Endothelial cell of umbilical vein (primary cell): Measurements from ENCODE around the gene TNFAIP8. TPM values are rescaled to one million over a fixed set of nuclear protein-coding genes. Genes with fewer than 3 reads are reported as not detected.

Source experiments
- BruUV-seq: library from RNA; stranded (reverse); fragments of 400-500 nt; replicated peaks from 2 replicates; lab custom pipeline; 2021; lab: Mats Ljungman, UMichigan
- CTCF ChIA-PET: fragments of 300-600, 350-600 bp; sonication (Branson Sonifier 250); formaldehyde crosslinking; loops from one replicate; lab custom pipeline; 2021; ENCODE audit warnings: antibody characterized with exemption, inconsistent platforms; lab: Charles Lee
- POLR2A ChIA-PET: fragments of 300-600, 350-600 bp; sonication (Branson Sonifier 250); formaldehyde crosslinking; loops from one replicate; lab custom pipeline; 2021; ENCODE audit warnings: antibody characterized with exemption, inconsistent platforms; lab: Charles Lee
- DNase-seq: peaks from one replicate; pipeline ENCODE4 v3.0.0-alpha.2; 2011; ENCODE audit warnings: low read depth, low spot score
- FAIRE-seq: peaks from 2 replicates; lab custom pipeline; 2011; peaks lifted over from hg19 to GRCh38; lab: Jason Lieb, UNC
- H2AFZ ChIP-seq: 2 replicates; pipeline ENCODE4 v1.6.0; 2012; ENCODE audit warnings: low read depth, low read length, control low read depth, inconsistent platforms
- H3K27ac ChIP-seq: 2 replicates; pipeline ENCODE4 v1.5.1; 2011; ENCODE audit warnings: low read depth, mild to moderate bottlenecking, control low read depth, low read length, moderate library complexity; ENCODE audit not compliant: insufficient read depth
- H3K27me3 ChIP-seq, 2 experiments: 2 replicates each; pipeline versions ENCODE4 v1.6.0 to v1.6.1; 2011; ENCODE audit warnings: low read length in 2 of 2, mixed read lengths in 1 of 2; ENCODE audit not compliant: control insufficient read depth in 2 of 2, insufficient read depth in 2 of 2
- H3K36me3 ChIP-seq, 2 experiments: 2 replicates in 1 of 2; 3 replicates in 1 of 2; pipeline ENCODE4 v1.5.1; 2011; ENCODE audit warnings: low read length in 2 of 2, mild to moderate bottlenecking in 1 of 2, moderate library complexity in 1 of 2; ENCODE audit not compliant: control insufficient read depth in 2 of 2, insufficient read depth in 2 of 2; ENCODE audit errors: extremely low read depth in 1 of 2
- H3K4me1 ChIP-seq: 3 replicates; pipeline ENCODE4 v1.5.1; 2011; ENCODE audit warnings: mild to moderate bottlenecking, low read length; ENCODE audit not compliant: control insufficient read depth, insufficient read depth; ENCODE audit errors: extremely low read depth
- H3K4me2 ChIP-seq: 2 replicates; pipeline ENCODE4 v1.6.1; 2011; ENCODE audit warnings: low read length, control low read depth, mixed read lengths; ENCODE audit not compliant: insufficient read depth
- H3K4me3 ChIP-seq, 3 experiments: fragments of 200-600 bp in 1 of 3; sonication (generic), shearing (Covaris generic) in 1 of 3; replicated peaks in 1 of 3; 2 replicates each; pipeline ENCODE4 v1.5.1; 2011 to 2016; ENCODE audit warnings: control low read depth in 3 of 3, low read length in 3 of 3, mild to moderate bottlenecking in 2 of 3, inconsistent platforms in 1 of 3, low read depth in 1 of 3, moderate library complexity in 1 of 3; ENCODE audit not compliant: insufficient read depth in 1 of 3
- H3K79me2 ChIP-seq: 2 replicates; pipeline ENCODE4 v1.6.0; 2012; ENCODE audit warnings: low read length, inconsistent platforms; ENCODE audit not compliant: control insufficient read depth, insufficient read depth
- H3K9ac ChIP-seq: replicated peaks from 2 replicates; pipeline ENCODE3; 2011; ENCODE audit warnings: low read length, control low read depth; ENCODE audit not compliant: insufficient read depth; ENCODE audit errors: extremely low read depth
- H3K9me1 ChIP-seq: replicated peaks from 3 replicates; pipeline ENCODE4 v1.6.0; 2011; ENCODE audit warnings: mild to moderate bottlenecking, low read length; ENCODE audit not compliant: control insufficient read depth, insufficient read depth; ENCODE audit errors: extremely low read depth
- H3K9me3 ChIP-seq: replicated peaks from 2 replicates; pipeline ENCODE4 v1.5.1; 2012; ENCODE audit warnings: low read length, inconsistent platforms; ENCODE audit not compliant: control insufficient read depth, insufficient read depth
- H4K20me1 ChIP-seq: replicated peaks from 2 replicates; pipeline ENCODE3; 2011; ENCODE audit warnings: mild to moderate bottlenecking, low read length; ENCODE audit not compliant: control insufficient read depth, insufficient read depth; ENCODE audit errors: extremely low read depth
- CTCF ChIP-seq, 2 donors: IDR thresholded peaks; 1 replicate in 1 of 2; 2 replicates in 1 of 2; pipeline ENCODE4 v1.5.1; 2011; ENCODE audit warnings: low read length in 2 of 2, mild to moderate bottlenecking in 2 of 2, moderate library complexity in 2 of 2, control low read depth in 1 of 2, inconsistent platforms in 1 of 2, low read depth in 1 of 2; ENCODE audit not compliant: insufficient read depth in 1 of 2; ENCODE audit errors: extremely low read depth in 1 of 2
- EZH2 ChIP-seq: IDR thresholded peaks from 2 replicates; pipeline ENCODE4 v1.6.1; 2012; ENCODE audit warnings: borderline replicate concordance, low read depth, mild to moderate bottlenecking, moderate library complexity, low read length, inconsistent platforms; ENCODE audit not compliant: severe bottlenecking
- FOS ChIP-seq: IDR thresholded peaks from 2 replicates; pipeline ENCODE4 v1.6.1; 2011; ENCODE audit warnings: mild to moderate bottlenecking, low read length, moderate library complexity, borderline replicate concordance; ENCODE audit not compliant: insufficient read depth
- GATA2 ChIP-seq: IDR thresholded peaks from 2 replicates; pipeline ENCODE4 v1.7.0; 2011; ENCODE audit warnings: low read depth, mild to moderate bottlenecking, moderate library complexity, mixed read lengths, low read length; ENCODE audit not compliant: insufficient read length, insufficient read depth
- JUN ChIP-seq: IDR thresholded peaks from 2 replicates; pipeline ENCODE4 v1.6.1; 2011; ENCODE audit warnings: borderline replicate concordance, low read depth; ENCODE audit not compliant: insufficient read length, insufficient read depth
- MAX ChIP-seq: IDR thresholded peaks from 2 replicates; pipeline ENCODE4 v1.6.1; 2011; ENCODE audit not compliant: insufficient read depth, insufficient read length
- MYC ChIP-seq: IDR thresholded peaks from one replicate; pipeline ENCODE4 v1.6.1; 2011; ENCODE audit warnings: mild to moderate bottlenecking, low read depth, low read length
- POLR2A ChIP-seq: IDR thresholded peaks from 2 replicates; pipeline ENCODE4 v1.6.1; 2012; ENCODE audit warnings: low read depth, mild to moderate bottlenecking, control low read depth, low read length
- POLR2AphosphoS5 ChIP-seq: IDR thresholded peaks from 2 replicates; pipeline ENCODE4 v1.6.1; 2012; ENCODE audit warnings: low read depth, mild to moderate bottlenecking, control low read depth, low read length, moderate library complexity; ENCODE audit not compliant: insufficient read depth
- dilution Hi-C: fragments of 300-500 bp; cut with MboI; formaldehyde crosslinking; loops from one replicate; pipeline ENCODE4 v1.15.0; 2019; ENCODE audit warnings: low sequenced_read_pairs; ENCODE audit not compliant: extremely low pct_ligation_motif_present
- intact Hi-C: fragments of 100-400 bp; cut with micrococcal nuclease; formaldehyde crosslinking; loops from one replicate; pipeline ENCODE4 v1.10.0; 2022
- polyA plus RNA-seq, 4 experiments: library from polyadenylated mRNA; depleted of rRNA in 3 of 4; stranded (reverse) in 3 of 4; unstranded in 1 of 4; fragments of >200 nt; gene quantifications; 2 replicates each; pipeline versions ENCODE4 v1.2.1 to v1.2.3, GENCODE V29; 2011 to 2012; ENCODE audit warnings: missing spikeins in 1 of 4
- total RNA-seq: library from RNA; stranded (reverse); gene quantifications from 2 replicates; pipeline ENCODE4 v1.2.3, GENCODE V29; 2021

The TNFAIP8 gene
- total and polyA plus RNA-seq, 2 donors (not counting 3 experiments of a cell fraction or from before 2014, with no cell fraction given) = 4.7 to 7.4 TPM

GRCh38 chr5:119316086-119316485 lies 39.7 kb upstream of the TNFAIP8 start:
- Histone ChIP-seq H2AFZ (no peak overlapping the region), H3K36me3 (no peaks in the 10 kb centered on the region), H3K27me3 (no peaks in the 10 kb centered on the region), H4K20me1 (no peaks in the 10 kb centered on the region), H3K9ac (no peak overlapping the region), H3K4me3 (no peak overlapping the region), H3K4me1 (no peaks in the 10 kb centered on the region), H3K9me1 (no peaks in the 10 kb centered on the region), H3K27ac (no peak overlapping the region), H3K9me3 (no peaks in the 10 kb centered on the region), H3K4me2 (no peak overlapping the region), H3K79me2 (no peaks in the 10 kb centered on the region)
- dilution Hi-C loops = no loop called here
- ChIA-PET CTCF (interaction anchor here (0.6 to 2.1 kb wide), 12 partner anchors 8 to 328 kb away, joined by 3 to 19 read pairs (median 4); partner anchors contain the start of gene DTWD2), POLR2A (no interaction called here)
- no TSS peak for BruUV-seq
- DNase-seq (no peak), FAIRE-seq (no peak)
- TF ChIP-seq GATA2 = no peak
- TF ChIP-seq JUN = no peak
- TF ChIP-seq MAX = no peak
- no peak for TF ChIP-seq POLR2AphosphoS5
- no peak for TF ChIP-seq EZH2
- no peak for TF ChIP-seq CTCF (IDR thresholded peaks at IDR 0.05; ENCODE audit: extremely low read depth in 1 of 2, insufficient read depth in 1 of 2, low read depth in 1 of 2, low read length in 2 of 2)
- no peak for TF ChIP-seq FOS
- TF ChIP-seq POLR2A = no peak
- TF ChIP-seq MYC = no peak
- intact Hi-C loops = no loop called here
